Trophoblast cell (in vitro differentiated cells and primary cell): ENCODE measurements around the gene CAD.

ENCODE experiments used
- DNase-seq, 2 donors: peaks; one replicate each; pipeline ENCODE4 v3.0.0-alpha.2; 2016
- H2AFZ ChIP-seq: 2 replicates; pipeline ENCODE4 v1.6.1; 2013; ENCODE audit warnings: low read length, moderate library complexity, mild to moderate bottlenecking; ENCODE audit not compliant: insufficient read depth, poor library complexity
- H2AK5ac ChIP-seq: 2 replicates; pipeline ENCODE4 v1.6.1; 2013; ENCODE audit warnings: mild to moderate bottlenecking, low read length
- H2BK120ac ChIP-seq: 2 replicates; pipeline ENCODE4 v1.6.1; 2013; ENCODE audit warnings: low read length, mild to moderate bottlenecking, moderate library complexity; ENCODE audit not compliant: insufficient read depth, poor library complexity
- H2BK12ac ChIP-seq: 2 replicates; pipeline ENCODE4 v1.6.1; 2013; ENCODE audit warnings: mild to moderate bottlenecking, low read length, moderate library complexity
- H2BK5ac ChIP-seq: 2 replicates; pipeline ENCODE4 v1.6.1; 2013; ENCODE audit warnings: low read length, low read depth, moderate library complexity, mild to moderate bottlenecking; ENCODE audit not compliant: poor library complexity
- H3K14ac ChIP-seq: 2 replicates; pipeline ENCODE4 v1.6.1; 2013; ENCODE audit warnings: mild to moderate bottlenecking, low read length
- H3K18ac ChIP-seq: 2 replicates; pipeline ENCODE4 v1.6.1; 2013; ENCODE audit warnings: mild to moderate bottlenecking, low read length
- H3K23ac ChIP-seq: 2 replicates; pipeline ENCODE4 v1.6.1; 2013; ENCODE audit warnings: low read length
- H3K27ac ChIP-seq: 2 replicates; pipeline ENCODE4 v1.5.1; 2013; ENCODE audit warnings: low read depth, mild to moderate bottlenecking, inconsistent platforms, low read length, moderate library complexity
- H3K27me3 ChIP-seq: 2 replicates; pipeline ENCODE4 v1.6.1; 2013; ENCODE audit warnings: inconsistent platforms, mild to moderate bottlenecking, low read length, moderate library complexity; ENCODE audit not compliant: insufficient read depth
- H3K36me3 ChIP-seq, 2 experiments: 1 replicate in 1 of 2; 2 replicates in 1 of 2; pipeline ENCODE4 v1.6.1; 2013; ENCODE audit warnings: low read length in 2 of 2, mild to moderate bottlenecking in 2 of 2, moderate library complexity in 1 of 2; ENCODE audit not compliant: insufficient read depth in 2 of 2, control insufficient read depth in 1 of 2
- H3K4ac ChIP-seq: 2 replicates; pipeline ENCODE4 v1.6.1; 2013; ENCODE audit warnings: low read depth, mild to moderate bottlenecking, low read length, moderate library complexity
- H3K4me1 ChIP-seq, 2 experiments: 1 replicate in 1 of 2; 2 replicates in 1 of 2; pipeline ENCODE4 v1.6.1; 2013; ENCODE audit warnings: low read length in 2 of 2, mild to moderate bottlenecking in 2 of 2, moderate library complexity in 1 of 2; ENCODE audit not compliant: insufficient read depth in 2 of 2, control insufficient read depth in 1 of 2
- H3K4me2 ChIP-seq: 2 replicates; pipeline ENCODE4 v1.6.1; 2013; ENCODE audit warnings: inconsistent platforms, mild to moderate bottlenecking, low read length, moderate library complexity
- H3K4me3 ChIP-seq: 2 replicates; pipeline ENCODE4 v1.5.1; 2013; ENCODE audit warnings: mild to moderate bottlenecking, low read depth, low read length, inconsistent platforms
- H3K79me1 ChIP-seq: one replicate; pipeline ENCODE4 v1.6.1; 2013; ENCODE audit warnings: low read length
- H3K79me2 ChIP-seq: 2 replicates; pipeline ENCODE4 v1.6.1; 2013; ENCODE audit warnings: low read length, mild to moderate bottlenecking; ENCODE audit not compliant: control insufficient read depth, insufficient read depth, poor library complexity
- H3K9ac ChIP-seq: 2 replicates; pipeline ENCODE4 v1.6.1; 2013; ENCODE audit warnings: mild to moderate bottlenecking, low read length
- H3K9me3 ChIP-seq: 2 replicates; pipeline ENCODE4 v1.6.1; 2013; ENCODE audit warnings: low read depth, mild to moderate bottlenecking, control low read depth, inconsistent platforms, low read length; ENCODE audit not compliant: insufficient read depth
- H4K12ac ChIP-seq: 2 replicates; pipeline ENCODE4 v1.6.1; 2013; ENCODE audit warnings: low read depth, mild to moderate bottlenecking, low read length, moderate library complexity
- H4K8ac ChIP-seq: 2 replicates; pipeline ENCODE4 v1.6.1; 2013; ENCODE audit warnings: low read depth, mild to moderate bottlenecking, low read length, moderate library complexity
- H4K91ac ChIP-seq: one replicate; pipeline ENCODE4 v1.6.1; 2013; ENCODE audit warnings: low read depth, mild to moderate bottlenecking, low read length, moderate library complexity
- WGBS: extraction: QIAGEN DNeasy Blood & Tissue Kit; methylation state at CpG from one replicate; pipeline ENCODE4 v1.1.7; 2013; ENCODE audit warnings: missing lambda C conversion rate; ENCODE audit not compliant: insufficient read length, insufficient coverage; ENCODE audit errors: extremely low coverage; 5-methylcytosine and 5-hydroxymethylcytosine counted together

Gene CAD

DNA sequence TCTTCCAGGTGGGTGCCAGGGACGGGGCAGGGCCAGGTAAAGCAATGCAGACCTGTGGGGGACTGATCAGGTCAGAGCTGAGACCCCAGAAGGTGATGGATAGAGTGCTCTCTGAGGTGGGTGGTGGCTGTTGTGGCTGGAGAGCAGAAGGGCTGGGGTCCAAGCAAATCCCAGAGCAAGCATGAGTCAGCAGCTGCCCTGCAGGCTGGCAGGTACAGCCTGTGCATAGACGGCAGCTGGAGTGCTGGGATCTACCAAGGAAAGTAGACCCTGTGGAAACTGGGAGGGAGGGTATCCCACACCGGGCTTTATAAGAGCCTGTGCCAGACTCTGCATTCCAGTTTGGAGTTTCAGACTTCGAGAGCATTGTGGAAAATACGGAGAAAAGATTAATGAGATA is 65.7 kb downstream of the CAD start:
- Histone ChIP-seq H2BK5ac (no peak overlapping the region), H3K27ac (no peak overlapping the region), H3K9ac (no peak overlapping the region), H4K12ac (no peak overlapping the region), H3K9me3 (peaks cover 2% of the 10 kb centered on the region), H3K4me3 (no peak overlapping the region), H3K4me2 (no peak overlapping the region), H3K79me2 (no peaks in the 10 kb centered on the region), H2AFZ (no peak overlapping the region), H3K23ac (no peak overlapping the region), H4K91ac (no peak overlapping the region), H2BK12ac (no peak overlapping the region), H3K4me1 (peaks cover 4 to 7% of the 10 kb centered on the region in 2 experiments), H4K8ac (no peak overlapping the region), H2AK5ac (no peak overlapping the region), H3K36me3 (no peaks in the 10 kb centered on the region), H2BK120ac (no peak overlapping the region), H3K14ac (peak overlapping the region; percentile 37), H3K27me3 (no peaks in the 10 kb centered on the region), H3K18ac (no peak overlapping the region), H3K4ac (no peak overlapping the region), H3K79me1 (no peaks in the 10 kb centered on the region)
- DNase-seq: no peak
- no CpG with 5 or more reads among the region's 5 CpGs for WGBS

DNA sequence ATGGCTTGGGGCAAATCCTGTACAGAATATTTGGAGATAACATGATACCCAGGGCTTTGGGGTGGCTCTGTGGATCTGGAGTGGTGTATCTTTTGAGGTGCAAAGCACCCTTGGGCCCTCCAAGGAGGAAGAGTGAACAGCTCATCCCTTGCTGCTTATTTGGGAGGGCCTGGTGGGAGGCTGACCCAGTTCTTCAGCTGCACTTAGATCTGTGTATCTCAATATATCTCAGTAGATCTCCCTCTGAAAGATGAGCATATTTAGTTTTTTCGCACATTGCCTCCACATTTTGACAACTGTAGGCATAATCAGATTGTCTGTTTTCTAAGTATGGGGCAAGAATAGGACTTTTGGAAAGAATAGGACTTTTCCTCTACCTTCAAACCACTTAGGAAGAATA is 67.8 kb downstream of the CAD start:
- peaks cover 2% of the 10 kb centered on the region for H3K9me3 ChIP-seq
- no peak overlapping the region for H3K27ac ChIP-seq
- H3K9ac ChIP-seq: no peak overlapping the region
- no peak overlapping the region for H3K14ac ChIP-seq
- no peak overlapping the region for H2AK5ac ChIP-seq
- no CpG with 5 or more reads among the region's 1 CpG for WGBS
- no peak overlapping the region for H2AFZ ChIP-seq
- H3K79me2 ChIP-seq: no peaks in the 10 kb centered on the region
- H3K4me1 ChIP-seq: peaks cover 4 to 7% of the 10 kb centered on the region in 2 experiments
- no peak overlapping the region for H3K18ac ChIP-seq
- no peak overlapping the region for H3K23ac ChIP-seq
- DNase-seq: no peak
- no peak overlapping the region for H2BK5ac ChIP-seq
- no peaks in the 10 kb centered on the region for H3K27me3 ChIP-seq
- no peak overlapping the region for H4K91ac ChIP-seq
- H3K36me3 ChIP-seq: no peaks in the 10 kb centered on the region
- no peak overlapping the region for H2BK12ac ChIP-seq
- H3K4ac ChIP-seq: no peak overlapping the region
- no peak overlapping the region for H2BK120ac ChIP-seq
- no peak overlapping the region for H3K4me2 ChIP-seq
- H3K4me3 ChIP-seq: no peak overlapping the region
- no peak overlapping the region for H4K12ac ChIP-seq
- no peak overlapping the region for H4K8ac ChIP-seq
- H3K79me1 ChIP-seq: no peaks in the 10 kb centered on the region

DNA sequence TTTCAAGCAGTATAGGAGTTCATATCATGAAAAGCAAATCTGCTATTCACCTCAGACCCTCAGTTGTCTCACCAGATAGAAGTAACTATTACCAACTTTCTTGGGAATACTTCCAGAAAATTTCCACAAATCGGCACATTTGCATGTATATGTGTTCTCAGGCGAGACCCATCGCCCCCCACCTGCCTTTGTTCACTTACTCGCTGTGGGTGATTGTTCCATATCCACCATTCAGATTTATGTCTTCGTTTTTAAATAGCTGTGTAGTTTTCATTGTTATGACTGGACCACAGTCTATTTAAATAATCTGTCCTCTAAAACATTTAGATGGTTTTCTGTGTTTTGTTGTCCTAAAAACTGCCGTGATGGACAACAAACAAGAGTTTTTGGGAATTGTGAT is 68.3 kb downstream of the CAD start:
- Histone ChIP-seq H4K8ac (no peak overlapping the region), H2BK5ac (no peak overlapping the region), H2AFZ (no peak overlapping the region), H3K18ac (no peak overlapping the region), H3K9ac (no peak overlapping the region), H3K9me3 (peaks cover 2% of the 10 kb centered on the region), H3K4ac (no peak overlapping the region), H3K27ac (no peak overlapping the region), H3K4me1 (peaks cover 4 to 7% of the 10 kb centered on the region in 2 experiments), H2AK5ac (no peak overlapping the region), H3K23ac (no peak overlapping the region), H3K79me1 (no peaks in the 10 kb centered on the region), H2BK120ac (no peak overlapping the region), H3K36me3 (no peaks in the 10 kb centered on the region), H3K27me3 (no peaks in the 10 kb centered on the region), H3K14ac (no peak overlapping the region), H3K4me2 (no peak overlapping the region), H4K12ac (no peak overlapping the region), H4K91ac (no peak overlapping the region), H2BK12ac (no peak overlapping the region), H3K79me2 (no peaks in the 10 kb centered on the region), H3K4me3 (no peak overlapping the region)
- no peak for DNase-seq
- no CpG with 5 or more reads among the region's 6 CpGs for WGBS

DNA sequence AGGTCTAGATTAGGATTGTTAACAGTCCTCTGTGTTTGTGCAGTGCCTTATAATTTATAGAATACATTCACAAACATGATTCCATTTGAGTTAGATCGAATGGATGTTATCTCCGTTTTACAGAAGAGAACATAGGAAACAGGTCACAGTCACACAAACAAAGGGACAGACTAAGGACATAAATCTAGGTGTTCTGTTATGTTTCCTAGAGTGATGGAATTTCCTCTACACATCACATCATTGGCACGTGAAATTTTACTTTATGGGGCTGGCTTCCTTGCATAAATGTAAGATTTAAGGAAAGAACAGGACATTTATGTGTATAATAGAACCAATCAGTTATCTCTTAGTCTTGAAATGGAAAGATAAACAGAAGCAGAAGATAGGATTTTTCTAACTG is 71.4 kb downstream of the CAD start:
- H3K79me1 ChIP-seq: no peaks in the 10 kb centered on the region
- no peak overlapping the region for H4K8ac ChIP-seq
- H3K9me3 ChIP-seq: no peaks in the 10 kb centered on the region
- no peak overlapping the region for H2AFZ ChIP-seq
- H2AK5ac ChIP-seq: no peak overlapping the region
- WGBS: no CpG with 5 or more reads among the region's 3 CpGs
- no peak overlapping the region for H3K27ac ChIP-seq
- no peak overlapping the region for H3K14ac ChIP-seq
- no peak overlapping the region for H2BK12ac ChIP-seq
- H3K9ac ChIP-seq: no peak overlapping the region
- H4K12ac ChIP-seq: no peak overlapping the region
- no peak overlapping the region for H3K4ac ChIP-seq
- H3K18ac ChIP-seq: no peak overlapping the region
- H3K4me1 ChIP-seq: no peaks in the 10 kb centered on the region
- H3K36me3 ChIP-seq: no peaks in the 10 kb centered on the region
- no peak overlapping the region for H4K91ac ChIP-seq
- H3K79me2 ChIP-seq: no peaks in the 10 kb centered on the region
- no peaks in the 10 kb centered on the region for H3K27me3 ChIP-seq
- no peak for DNase-seq
- H3K4me2 ChIP-seq: no peak overlapping the region
- H2BK5ac ChIP-seq: no peak overlapping the region
- no peak overlapping the region for H2BK120ac ChIP-seq
- H3K23ac ChIP-seq: no peak overlapping the region
- H3K4me3 ChIP-seq: no peak overlapping the region
